ENCODE measurements around the gene CRYBA2. TPM values are rescaled to one million over a fixed set of nuclear protein-coding genes. Genes with fewer than 3 reads are reported as not detected.

Gene CRYBA2
- total RNA-seq, 1 experiment from 2014 or later: not detected

DNA sequence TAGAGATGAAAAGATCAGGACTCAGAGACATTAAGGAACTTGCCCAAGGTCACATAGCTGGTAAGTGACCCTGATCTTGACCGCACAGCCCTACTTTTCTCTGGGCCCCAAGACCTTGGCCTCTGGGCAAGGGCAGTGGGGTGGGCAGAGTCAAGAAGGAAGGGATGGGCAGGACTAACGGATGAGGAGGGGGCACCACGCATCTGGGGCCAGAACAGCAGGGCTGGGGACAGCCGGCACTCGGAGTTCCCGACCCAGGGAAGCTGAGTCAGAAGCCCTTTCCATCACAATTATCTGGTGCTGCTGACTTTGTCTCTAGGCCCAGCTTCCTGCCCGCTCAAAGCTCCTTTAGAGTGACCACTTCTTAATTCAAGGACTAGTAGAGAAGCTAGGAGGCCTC lies 33.7 kb upstream of the CRYBA2 start:
- no peak overlapping the region for H3K27ac ChIP-seq (ENCODE audit: low read length)
- no peak overlapping the region for H3K4me3 ChIP-seq (ENCODE audit: low read depth in 2 of 2, low read length in 2 of 2)
- no peaks in the 10 kb centered on the region for H3K36me3 ChIP-seq (ENCODE audit: control insufficient read depth, insufficient read depth, low read length)
- no TSS peak for BruUV-seq (replicated peaks)
- TF ChIP-seq, protein P1, sequence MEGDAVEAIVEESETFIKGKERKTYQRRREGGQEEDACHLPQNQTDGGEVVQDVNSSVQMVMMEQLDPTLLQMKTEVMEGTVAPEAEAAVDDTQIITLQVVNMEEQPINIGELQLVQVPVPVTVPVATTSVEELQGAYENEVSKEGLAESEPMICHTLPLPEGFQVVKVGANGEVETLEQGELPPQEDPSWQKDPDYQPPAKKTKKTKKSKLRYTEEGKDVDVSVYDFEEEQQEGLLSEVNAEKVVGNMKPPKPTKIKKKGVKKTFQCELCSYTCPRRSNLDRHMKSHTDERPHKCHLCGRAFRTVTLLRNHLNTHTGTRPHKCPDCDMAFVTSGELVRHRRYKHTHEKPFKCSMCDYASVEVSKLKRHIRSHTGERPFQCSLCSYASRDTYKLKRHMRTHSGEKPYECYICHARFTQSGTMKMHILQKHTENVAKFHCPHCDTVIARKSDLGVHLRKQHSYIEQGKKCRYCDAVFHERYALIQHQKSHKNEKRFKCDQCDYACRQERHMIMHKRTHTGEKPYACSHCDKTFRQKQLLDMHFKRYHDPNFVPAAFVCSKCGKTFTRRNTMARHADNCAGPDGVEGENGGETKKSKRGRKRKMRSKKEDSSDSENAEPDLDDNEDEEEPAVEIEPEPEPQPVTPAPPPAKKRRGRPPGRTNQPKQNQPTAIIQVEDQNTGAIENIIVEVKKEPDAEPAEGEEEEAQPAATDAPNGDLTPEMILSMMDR (IDR thresholded peaks at IDR 0.05): no peak
- TF ChIP-seq, protein P2, sequence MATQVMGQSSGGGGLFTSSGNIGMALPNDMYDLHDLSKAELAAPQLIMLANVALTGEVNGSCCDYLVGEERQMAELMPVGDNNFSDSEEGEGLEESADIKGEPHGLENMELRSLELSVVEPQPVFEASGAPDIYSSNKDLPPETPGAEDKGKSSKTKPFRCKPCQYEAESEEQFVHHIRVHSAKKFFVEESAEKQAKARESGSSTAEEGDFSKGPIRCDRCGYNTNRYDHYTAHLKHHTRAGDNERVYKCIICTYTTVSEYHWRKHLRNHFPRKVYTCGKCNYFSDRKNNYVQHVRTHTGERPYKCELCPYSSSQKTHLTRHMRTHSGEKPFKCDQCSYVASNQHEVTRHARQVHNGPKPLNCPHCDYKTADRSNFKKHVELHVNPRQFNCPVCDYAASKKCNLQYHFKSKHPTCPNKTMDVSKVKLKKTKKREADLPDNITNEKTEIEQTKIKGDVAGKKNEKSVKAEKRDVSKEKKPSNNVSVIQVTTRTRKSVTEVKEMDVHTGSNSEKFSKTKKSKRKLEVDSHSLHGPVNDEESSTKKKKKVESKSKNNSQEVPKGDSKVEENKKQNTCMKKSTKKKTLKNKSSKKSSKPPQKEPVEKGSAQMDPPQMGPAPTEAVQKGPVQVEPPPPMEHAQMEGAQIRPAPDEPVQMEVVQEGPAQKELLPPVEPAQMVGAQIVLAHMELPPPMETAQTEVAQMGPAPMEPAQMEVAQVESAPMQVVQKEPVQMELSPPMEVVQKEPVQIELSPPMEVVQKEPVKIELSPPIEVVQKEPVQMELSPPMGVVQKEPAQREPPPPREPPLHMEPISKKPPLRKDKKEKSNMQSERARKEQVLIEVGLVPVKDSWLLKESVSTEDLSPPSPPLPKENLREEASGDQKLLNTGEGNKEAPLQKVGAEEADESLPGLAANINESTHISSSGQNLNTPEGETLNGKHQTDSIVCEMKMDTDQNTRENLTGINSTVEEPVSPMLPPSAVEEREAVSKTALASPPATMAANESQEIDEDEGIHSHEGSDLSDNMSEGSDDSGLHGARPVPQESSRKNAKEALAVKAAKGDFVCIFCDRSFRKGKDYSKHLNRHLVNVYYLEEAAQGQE (IDR thresholded peaks at IDR 0.05; ENCODE audit: insufficient read depth in 1 of 2, low read depth in 2 of 2, low read length in 1 of 2): no peak
- ChIA-PET CTCF (interaction anchor here (0.6 to 1.1 kb wide), 4 partner anchors 11 to 185 kb away, joined by 3 to 10 read pairs (median 4); no protein-coding TSS in a partner anchor), POLR2A (no interaction called here)
- intact Hi-C loops (cut with micrococcal nuclease; ENCODE audit: unreplicated experiment) (loop anchor here (10.0 kb wide), 1 partner anchor 128 kb away; no protein-coding TSS in a partner anchor), in situ Hi-C loops (cut with HindIII; ENCODE audit: low pct_unique_long_range_greater_than_20kb, low sequenced_read_pairs) (no loop called here)
- no peak for DNase-seq (ENCODE audit: low read depth, low spot score)
- H3K4me1 ChIP-seq (ENCODE audit: control insufficient read depth, insufficient read depth, low read length): no peaks in the 10 kb centered on the region
- no peak for ATAC-seq
- H3K27me3 ChIP-seq (ENCODE audit: control insufficient read depth, insufficient read depth, low read length): no peaks in the 10 kb centered on the region
- H3K9me3 ChIP-seq (ENCODE audit: control insufficient read depth, insufficient read depth, low read depth, low read length): no peaks in the 10 kb centered on the region

DNA sequence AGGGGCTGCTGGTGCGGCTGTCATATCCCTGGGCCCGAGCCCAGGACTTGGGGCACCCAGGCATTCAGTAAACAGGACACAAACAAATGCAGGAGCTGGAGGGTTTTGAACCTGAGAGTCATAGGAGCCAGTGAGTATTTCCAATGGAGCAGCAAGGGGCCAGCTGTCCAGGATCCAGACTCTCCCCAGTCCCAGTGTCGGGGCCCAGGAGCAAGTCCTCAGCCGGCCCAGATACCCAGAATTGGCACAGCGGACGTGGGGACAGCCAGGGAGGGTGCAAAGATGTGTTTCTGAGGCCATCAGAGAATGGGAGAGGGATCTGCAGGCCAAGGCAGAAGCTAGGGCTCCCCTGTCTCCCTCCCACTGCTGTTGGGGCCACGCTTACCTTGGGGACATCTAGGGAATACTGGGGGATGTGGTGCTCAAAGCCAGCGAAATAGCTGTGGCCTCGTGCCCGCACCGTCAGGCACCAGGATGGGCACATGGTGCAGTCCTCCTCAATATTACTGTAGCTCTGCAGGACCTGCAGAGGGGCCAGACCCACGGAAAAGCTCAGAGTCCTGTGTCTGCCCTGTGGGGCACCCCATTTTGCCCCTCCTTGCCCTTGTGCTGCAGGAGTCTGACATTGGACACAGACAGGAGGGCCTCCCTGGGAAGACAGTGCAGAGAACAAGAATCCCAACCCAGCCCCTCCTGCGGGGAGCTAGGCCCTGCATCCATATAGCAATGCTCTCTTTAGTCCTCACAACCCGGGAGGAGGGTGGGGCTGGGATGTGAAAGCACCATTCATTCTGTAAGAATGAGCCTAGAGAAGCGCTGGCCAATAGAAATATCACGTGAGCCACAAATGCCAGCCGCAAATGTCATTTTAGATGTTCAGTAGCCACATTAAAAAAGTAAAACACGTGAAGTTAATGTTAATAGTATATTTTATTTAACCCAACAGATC lies 32.7 kb upstream of the CRYBA2 start:
- TF ChIP-seq SIN3A (IDR thresholded peaks at IDR 0.05; ENCODE audit: borderline replicate concordance, insufficient read depth, low read depth, low read length) (no peak), POLR2AphosphoS5 (IDR thresholded peaks at IDR 0.05; ENCODE audit: low read depth, low read length) (no peak), TCF7L2 (IDR thresholded peaks at IDR 0.05; ENCODE audit: low read depth, low read length) (no peak)
- TF ChIP-seq, protein P1 (IDR thresholded peaks at IDR 0.05): no peak
- TF ChIP-seq, protein P2 (IDR thresholded peaks at IDR 0.05; ENCODE audit: insufficient read depth in 1 of 2, low read depth in 2 of 2, low read length in 1 of 2): no peak
- Histone ChIP-seq H3K36me3 (ENCODE audit: control insufficient read depth, insufficient read depth, low read length) (no peaks in the 10 kb centered on the region), H3K27ac (ENCODE audit: low read length) (no peak overlapping the region), H3K4me1 (ENCODE audit: control insufficient read depth, insufficient read depth, low read length) (no peaks in the 10 kb centered on the region), H3K9me3 (ENCODE audit: control insufficient read depth, insufficient read depth, low read depth, low read length) (no peaks in the 10 kb centered on the region), H3K4me3 (ENCODE audit: low read depth in 2 of 2, low read length in 2 of 2) (no peak overlapping the region), H3K27me3 (ENCODE audit: control insufficient read depth, insufficient read depth, low read length) (no peaks in the 10 kb centered on the region)
- ChIA-PET POLR2A (no interaction called here), CTCF (interaction anchor here (0.7 to 1.1 kb wide), 2 partner anchors 12 to 22 kb away, joined by 3 read pairs; no protein-coding TSS in a partner anchor)
- intact Hi-C loops (cut with micrococcal nuclease; ENCODE audit: unreplicated experiment) (loop anchor here (10.0 kb wide), 1 partner anchor 129 kb away; no protein-coding TSS in a partner anchor), in situ Hi-C loops (cut with HindIII; ENCODE audit: low pct_unique_long_range_greater_than_20kb, low sequenced_read_pairs) (no loop called here)
- BruUV-seq (replicated peaks): no TSS peak
- DNase-seq (ENCODE audit: low read depth, low spot score): no peak
- ATAC-seq: no peak
